T-cell (primary cell): ENCODE data around the gene MRPS30. TPM values are rescaled to one million over a fixed set of nuclear protein-coding genes. Genes with fewer than 3 reads are reported as not detected.

ENCODE experiments used
- ATAC-seq, 4 experiments: fragments of 200-7000 bp in 3 of 4; fragments of 150-1000 bp in 1 of 4; cut with Tn5 transposase; replicated peaks in 1 of 4; 1 replicate in 3 of 4; 2 replicates in 1 of 4; pipeline ENCODE4 v1.10.0; 2021; ENCODE audit warnings: moderate library complexity in 3 of 4, mild to moderate bottlenecking in 2 of 4, moderate number of reproducible peaks in 1 of 4
- CTCF ChIA-PET, 2 donors: fragments of 300-600 bp; sonication (Branson Sonifier 250); formaldehyde crosslinking; loops; one replicate each; lab custom pipeline; 2022; ENCODE audit warnings: antibody characterized with exemption in 2 of 2; lab: Charles Lee
- POLR2A ChIA-PET, 2 donors: fragments of 300-600 bp; sonication (Branson Sonifier 250); formaldehyde crosslinking; loops; one replicate each; lab custom pipeline; 2022; ENCODE audit warnings: antibody characterized with exemption in 2 of 2; lab: Charles Lee
- DNase-seq, 35 experiments: peaks; one replicate each; pipeline versions ENCODE4 v3.0.0 to v3.0.0-alpha.2; 2013 to 2023
- H3K27ac ChIP-seq: one replicate; pipeline ENCODE4 v1.5.1; 2013; ENCODE audit warnings: low read length
- H3K27me3 ChIP-seq, 2 experiments: replicated peaks in 1 of 2; 1 replicate in 1 of 2; 2 replicates in 1 of 2; pipeline versions ENCODE4 v1.6.1 to v1.7.0; 2013; ENCODE audit warnings: low read length in 1 of 2, mixed read lengths in 1 of 2; ENCODE audit not compliant: control insufficient read depth in 2 of 2, insufficient read depth in 2 of 2; ENCODE audit errors: extremely low read depth in 1 of 2
- H3K36me3 ChIP-seq, 2 donors: 1 replicate in 1 of 2; 2 replicates in 1 of 2; pipeline versions ENCODE4 v1.6.1 to v1.7.0; 2013; ENCODE audit warnings: low read length in 1 of 2; ENCODE audit not compliant: control insufficient read depth in 2 of 2, insufficient read depth in 1 of 2; ENCODE audit errors: extremely low read depth in 1 of 2
- H3K4me1 ChIP-seq, 2 experiments: 1 replicate in 1 of 2; 2 replicates in 1 of 2; pipeline versions ENCODE4 v1.6.1 to v1.7.0; 2013; ENCODE audit warnings: low read length in 2 of 2, mixed read lengths in 1 of 2; ENCODE audit not compliant: insufficient read depth in 2 of 2, control insufficient read depth in 1 of 2; ENCODE audit errors: extremely low read depth in 1 of 2
- H3K4me3 ChIP-seq, 2 donors: 1 replicate in 1 of 2; 2 replicates in 1 of 2; pipeline versions ENCODE4 v1.5.1 to v1.7.0; 2013; ENCODE audit warnings: mild to moderate bottlenecking in 2 of 2, low read length in 1 of 2, moderate library complexity in 1 of 2; ENCODE audit not compliant: control insufficient read depth in 1 of 2; ENCODE audit errors: extremely low read depth in 1 of 2
- H3K9me3 ChIP-seq: 2 replicates; pipeline ENCODE4 v1.7.0; 2013
- H3K27ac Mint-ChIP-seq, 2 donors: one replicate each; pipeline ENCODE4 v1.8.0; 2020 to 2021; ENCODE audit warnings: mild to moderate bottlenecking in 2 of 2, mixed read lengths in 2 of 2
- H3K27me3 Mint-ChIP-seq, 2 donors: one replicate each; pipeline ENCODE4 v1.8.0; 2021 to 2022; ENCODE audit warnings: mixed read lengths in 2 of 2
- H3K36me3 Mint-ChIP-seq: one replicate; pipeline ENCODE4 v1.8.0; 2021; ENCODE audit warnings: mixed read lengths
- H3K4me1 Mint-ChIP-seq, 3 donors: one replicate each; pipeline ENCODE4 v1.8.0; 2020 to 2022; ENCODE audit warnings: mixed read lengths in 3 of 3, mild to moderate bottlenecking in 1 of 3
- H3K4me3 Mint-ChIP-seq, 3 donors: one replicate each; pipeline ENCODE4 v1.8.0; 2020 to 2022; ENCODE audit warnings: mild to moderate bottlenecking in 3 of 3, mixed read lengths in 3 of 3, moderate library complexity in 3 of 3
- H3K9me3 Mint-ChIP-seq, 3 donors: one replicate each; pipeline ENCODE4 v1.8.0; 2020 to 2022; ENCODE audit warnings: mixed read lengths in 3 of 3
- WGBS: methylation state at CpG from one replicate; pipeline ENCODE4 v1.1.5; 2013; ENCODE audit warnings: missing lambda C conversion rate; ENCODE audit not compliant: insufficient coverage; 5-methylcytosine and 5-hydroxymethylcytosine counted together
- total RNA-seq, 35 experiments: library from RNA in 6 of 35; stranded (reverse) in 6 of 35; fragments of 120-200 nt in 1 of 35; gene quantifications; one replicate each; pipeline versions ENCODE4 v1.2.1 to v1.2.4 and lab custom pipeline; 2013 to 2026

The MRPS30 gene
- total RNA-seq, 5 donors from 2014 or later (not counting 1 experiment from before 2014, with no cell fraction given), result 44.0 to 50.8 (median 46.4) TPM

DNA sequence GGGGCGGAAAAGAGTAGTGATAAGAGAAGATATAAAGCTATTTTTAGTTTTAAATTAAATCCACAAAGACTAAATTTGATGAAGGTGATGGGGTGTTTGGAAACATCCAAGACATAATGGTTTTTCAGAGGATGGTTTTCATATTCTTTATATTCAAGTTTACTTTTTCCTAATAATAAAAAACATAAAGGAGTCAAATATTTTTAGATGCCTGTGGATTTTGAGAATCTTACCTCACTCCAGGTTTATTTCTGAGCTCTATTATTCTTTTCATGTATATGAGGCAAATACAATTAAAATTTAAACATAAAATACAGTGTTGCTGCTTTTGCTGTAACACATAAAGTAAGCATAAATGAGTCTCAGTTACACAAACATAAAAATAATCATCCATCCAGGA is 22.2 kb downstream of the MRPS30 start:
- POLR2A ChIA-PET, result no interaction called here
- no CpG with 5 or more reads among the region's 1 CpG for WGBS

GRCh38 chr5:44833249-44833648 is 24.5 kb downstream of the MRPS30 start:
- CTCF ChIA-PET, result no interaction called here
- H3K36me3 Mint-ChIP-seq, result peaks cover 26% of the 10 kb centered on the region
- H3K36me3 ChIP-seq, result no peaks in the 10 kb centered on the region
- no peak overlapping the region for H3K27ac Mint-ChIP-seq
- no peaks in the 10 kb centered on the region for H3K4me1 ChIP-seq
- no peak overlapping the region for H3K27ac ChIP-seq
- DNase-seq (no peak), ATAC-seq (no peak)
- H3K4me3 ChIP-seq, result no peak overlapping the region
- H3K4me1 Mint-ChIP-seq, result no peaks in the 10 kb centered on the region
- peaks cover under 1 to 4% (median 4%) of the 10 kb centered on the region in 3 donors for H3K9me3 Mint-ChIP-seq
- H3K9me3 ChIP-seq, result no peaks in the 10 kb centered on the region
- H3K4me3 Mint-ChIP-seq, result no peak overlapping the region
- POLR2A ChIA-PET, result no interaction called here
- H3K27me3 ChIP-seq, result no peaks in the 10 kb centered on the region
- H3K27me3 Mint-ChIP-seq, result no peaks in the 10 kb centered on the region
- WGBS, result no CpG with 5 or more reads among the region's 1 CpG

More for the DNA sequence above, 22.2 kb downstream of the MRPS30 start:
- Mint-ChIP-seq H3K4me3 (no peak overlapping the region), H3K27me3 (no peaks in the 10 kb centered on the region), H3K36me3 (peaks cover 32% of the 10 kb centered on the region), H3K9me3 (no peaks in the 10 kb centered on the region), H3K27ac (no peak overlapping the region), H3K4me1 (peaks cover 16 to 17% (median 16%) of the 10 kb centered on the region in 3 donors)
- H3K4me1 ChIP-seq, result no peaks in the 10 kb centered on the region
- no peak overlapping the region for H3K27ac ChIP-seq
- H3K9me3 ChIP-seq, result no peaks in the 10 kb centered on the region
- no peak for DNase-seq
- ATAC-seq, result no peak
- H3K27me3 ChIP-seq, result no peaks in the 10 kb centered on the region
- peaks cover 0 to 4% of the 10 kb centered on the region in 2 donors for H3K36me3 ChIP-seq
- CTCF ChIA-PET, result no interaction called here
- H3K4me3 ChIP-seq, result no peak overlapping the region

DNA sequence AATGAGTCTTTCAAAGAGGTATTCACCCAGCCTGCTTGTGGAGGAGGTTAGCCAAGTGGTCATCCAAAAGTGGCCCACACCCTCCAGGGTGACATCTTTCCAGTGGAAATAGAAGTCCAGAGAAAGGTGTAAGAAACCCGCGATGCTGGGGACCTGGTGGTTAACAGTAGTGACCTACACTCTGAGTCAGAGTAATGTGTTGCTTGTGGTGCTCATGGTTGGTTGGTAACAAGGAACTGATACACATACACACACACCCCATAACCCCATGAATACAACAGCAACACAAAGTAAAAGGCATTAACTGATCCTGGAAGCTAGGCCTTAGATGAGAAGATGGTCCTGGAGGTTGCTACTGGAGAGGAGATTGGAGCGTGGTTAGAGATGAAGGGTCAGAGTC is 26.9 kb downstream of the MRPS30 start:
- WGBS, result 100% methylated on average over 1 of the region's 3 CpGs
- Histone ChIP-seq H3K27me3 (no peaks in the 10 kb centered on the region), H3K4me1 (no peaks in the 10 kb centered on the region), H3K9me3 (no peaks in the 10 kb centered on the region), H3K36me3 (no peaks in the 10 kb centered on the region), H3K4me3 (no peak overlapping the region), H3K27ac (no peak overlapping the region)
- H3K9me3 Mint-ChIP-seq, result peaks cover 7 to 10% (median 10%) of the 10 kb centered on the region in 3 donors
- no peaks in the 10 kb centered on the region for H3K27me3 Mint-ChIP-seq
- CTCF ChIA-PET, result no interaction called here
- ATAC-seq (no peak), DNase-seq (no peak)
- H3K27ac Mint-ChIP-seq, result no peak overlapping the region
- no peak overlapping the region for H3K4me3 Mint-ChIP-seq
- no peaks in the 10 kb centered on the region for H3K4me1 Mint-ChIP-seq
- peaks cover 30% of the 10 kb centered on the region for H3K36me3 Mint-ChIP-seq
- POLR2A ChIA-PET, result no interaction called here

GRCh38 chr5:44839018-44839681 is 30.4 kb downstream of the MRPS30 start:
- Mint-ChIP-seq H3K4me3 (no peak overlapping the region), H3K27ac (no peak overlapping the region), H3K36me3 (peaks cover 26% of the 10 kb centered on the region), H3K4me1 (no peaks in the 10 kb centered on the region), H3K9me3 (peaks cover 7 to 10% (median 10%) of the 10 kb centered on the region in 3 donors), H3K27me3 (no peaks in the 10 kb centered on the region)
- no CpG with 5 or more reads among the region's 1 CpG for WGBS
- H3K36me3 ChIP-seq, result no peaks in the 10 kb centered on the region
- ChIA-PET POLR2A (no interaction called here), CTCF (no interaction called here)
- no peaks in the 10 kb centered on the region for H3K27me3 ChIP-seq
- no peak overlapping the region for H3K27ac ChIP-seq
- no peak overlapping the region for H3K4me3 ChIP-seq
- no peak for DNase-seq
- no peaks in the 10 kb centered on the region for H3K4me1 ChIP-seq
- H3K9me3 ChIP-seq, result no peaks in the 10 kb centered on the region
- ATAC-seq, result no peak

DNA sequence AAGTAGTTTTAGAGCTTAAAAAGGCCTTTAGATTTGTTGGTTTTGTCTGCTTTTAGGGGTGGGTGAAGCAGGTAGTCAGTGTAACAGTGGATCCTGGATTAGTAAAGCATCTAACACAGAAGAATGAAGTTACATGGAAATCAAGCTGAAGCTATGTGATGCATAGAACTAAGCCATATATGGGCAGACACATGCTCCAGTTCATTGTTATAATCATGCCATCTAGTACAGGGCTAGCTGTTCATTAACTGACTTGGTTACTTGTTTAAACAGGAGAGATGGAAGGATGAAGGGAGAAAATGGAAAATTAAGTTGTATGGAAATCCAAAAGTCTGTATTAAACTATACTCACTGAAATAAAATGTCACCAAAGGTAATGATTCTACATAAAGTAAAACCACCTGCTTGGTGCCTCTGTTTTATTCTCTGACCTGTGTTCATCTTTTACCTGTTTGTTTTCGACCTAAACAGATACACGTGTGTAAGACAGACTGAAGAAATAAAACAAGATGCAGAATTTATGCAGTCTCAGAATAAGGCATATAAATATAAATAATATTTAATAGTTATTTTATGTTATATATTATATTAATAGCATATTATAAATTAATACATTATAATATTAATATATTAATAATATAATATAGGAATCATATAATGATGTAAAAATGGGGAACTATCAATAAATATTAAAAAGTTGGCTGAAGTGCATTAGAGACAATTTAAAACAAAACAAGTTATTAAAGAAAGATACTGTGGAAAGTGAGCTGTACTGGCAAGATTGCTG is 33.9 kb downstream of the MRPS30 start:
- Histone ChIP-seq H3K27ac (no peak overlapping the region), H3K27me3 (no peaks in the 10 kb centered on the region), H3K9me3 (no peaks in the 10 kb centered on the region), H3K4me3 (no peak overlapping the region), H3K36me3 (no peaks in the 10 kb centered on the region), H3K4me1 (no peaks in the 10 kb centered on the region)
- ChIA-PET CTCF (no interaction called here), POLR2A (interaction anchor here in 1 of 2 donors (0.6 kb wide), 1 partner anchor 10 kb away, joined by 9 read pairs; no protein-coding TSS in a partner anchor)
- Mint-ChIP-seq H3K4me3 (no peak overlapping the region), H3K27ac (no peak overlapping the region), H3K4me1 (no peaks in the 10 kb centered on the region), H3K27me3 (no peaks in the 10 kb centered on the region), H3K9me3 (peaks cover 7 to 10% (median 10%) of the 10 kb centered on the region in 3 donors), H3K36me3 (peaks cover 12% of the 10 kb centered on the region)
- ATAC-seq (no peak), DNase-seq (no peak)
- no CpG with 5 or more reads among the region's 2 CpGs for WGBS

GRCh38 chr5:44844744-44845143 is 36.0 kb downstream of the MRPS30 start:
- POLR2A ChIA-PET, result no interaction called here
- no peaks in the 10 kb centered on the region for H3K4me1 ChIP-seq
- ATAC-seq (no peak), DNase-seq (no peak)
- Mint-ChIP-seq H3K9me3 (no peaks in the 10 kb centered on the region), H3K36me3 (no peaks in the 10 kb centered on the region), H3K27me3 (no peaks in the 10 kb centered on the region), H3K27ac (no peak overlapping the region), H3K4me1 (no peaks in the 10 kb centered on the region), H3K4me3 (no peak overlapping the region)
- H3K36me3 ChIP-seq, result no peaks in the 10 kb centered on the region
- no peak overlapping the region for H3K27ac ChIP-seq
- no CpG with 5 or more reads among the region's 1 CpG for WGBS
- no peaks in the 10 kb centered on the region for H3K27me3 ChIP-seq
- no peaks in the 10 kb centered on the region for H3K9me3 ChIP-seq
- H3K4me3 ChIP-seq, result no peak overlapping the region
- CTCF ChIA-PET, result no interaction called here
